ENCODE results near the gene IDH2.

DNA sequence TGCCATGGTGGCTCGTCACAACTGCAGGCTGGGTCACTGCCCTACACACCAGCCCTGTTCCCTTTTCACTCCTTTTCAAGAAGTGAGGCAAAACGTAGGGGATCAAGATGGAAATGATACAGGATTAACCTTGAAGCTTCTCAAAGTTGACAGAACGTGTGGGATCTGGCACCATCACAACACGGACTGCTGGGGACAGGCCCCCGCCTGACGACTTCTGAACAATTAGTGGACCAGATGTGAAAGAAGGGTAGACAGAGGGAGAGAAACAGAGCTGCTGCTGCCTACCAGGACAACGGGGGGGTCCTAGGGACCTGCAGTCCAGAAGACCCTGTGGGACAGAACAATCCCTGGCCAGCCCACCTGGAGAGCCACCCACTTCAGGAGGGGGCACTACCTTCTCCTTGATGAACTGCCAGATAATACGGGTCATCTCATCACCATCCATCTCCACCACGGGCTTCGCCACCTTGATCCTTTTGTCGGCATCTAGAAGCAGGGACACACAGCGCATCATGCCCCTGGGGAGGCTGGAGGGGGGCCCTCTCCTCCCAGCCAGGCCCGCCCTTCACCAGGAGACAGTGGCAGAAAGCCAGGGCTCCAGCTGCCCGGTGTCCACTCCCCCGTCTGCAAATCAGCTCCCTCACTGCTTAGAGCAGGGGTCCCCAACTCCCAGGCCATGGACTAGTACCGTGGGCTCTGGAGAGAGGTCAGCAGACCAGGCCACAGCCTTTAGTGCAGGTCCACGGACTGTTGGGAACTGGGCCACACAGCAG is 10.9 kb downstream of the IDH2 start:
- no peak for TF ChIP-seq MAFF (IDR thresholded peaks at IDR 0.05; ENCODE audit: low read depth, low read length)
- TF ChIP-seq, protein P1, sequence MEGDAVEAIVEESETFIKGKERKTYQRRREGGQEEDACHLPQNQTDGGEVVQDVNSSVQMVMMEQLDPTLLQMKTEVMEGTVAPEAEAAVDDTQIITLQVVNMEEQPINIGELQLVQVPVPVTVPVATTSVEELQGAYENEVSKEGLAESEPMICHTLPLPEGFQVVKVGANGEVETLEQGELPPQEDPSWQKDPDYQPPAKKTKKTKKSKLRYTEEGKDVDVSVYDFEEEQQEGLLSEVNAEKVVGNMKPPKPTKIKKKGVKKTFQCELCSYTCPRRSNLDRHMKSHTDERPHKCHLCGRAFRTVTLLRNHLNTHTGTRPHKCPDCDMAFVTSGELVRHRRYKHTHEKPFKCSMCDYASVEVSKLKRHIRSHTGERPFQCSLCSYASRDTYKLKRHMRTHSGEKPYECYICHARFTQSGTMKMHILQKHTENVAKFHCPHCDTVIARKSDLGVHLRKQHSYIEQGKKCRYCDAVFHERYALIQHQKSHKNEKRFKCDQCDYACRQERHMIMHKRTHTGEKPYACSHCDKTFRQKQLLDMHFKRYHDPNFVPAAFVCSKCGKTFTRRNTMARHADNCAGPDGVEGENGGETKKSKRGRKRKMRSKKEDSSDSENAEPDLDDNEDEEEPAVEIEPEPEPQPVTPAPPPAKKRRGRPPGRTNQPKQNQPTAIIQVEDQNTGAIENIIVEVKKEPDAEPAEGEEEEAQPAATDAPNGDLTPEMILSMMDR (CRISPR knock-in tag; IDR thresholded peaks at IDR 0.05) = no peak
